GM12878 (cell line): Measurements from ENCODE around the gene PSMB10. TPM values are rescaled to one million over a fixed set of nuclear protein-coding genes. Genes with fewer than 3 reads are reported as not detected.
A peak's percentile ranks its signal among the peaks of the same experiment; 100 is the strongest.

ENCODE experiments used
- CREB1 ChIP-seq: IDR thresholded peaks from 2 replicates; pipeline ENCODE4 v1.6.1; 2012; ENCODE audit warnings: low read depth, mild to moderate bottlenecking, inconsistent platforms
- E2F8 ChIP-seq: fragments of 450-650 bp; IDR thresholded peaks from 2 replicates; pipeline ENCODE4 v1.6.1; 2018; ENCODE audit warnings: mild to moderate bottlenecking, low read depth, moderate library complexity; ENCODE audit not compliant: partially characterized antibody
- EGR1 ChIP-seq, 2 experiments: IDR thresholded peaks; 1 replicate in 1 of 2; 2 replicates in 1 of 2; pipeline ENCODE4 v1.6.1; 2011 to 2012; ENCODE audit warnings: low read depth in 2 of 2, low read length in 2 of 2, borderline replicate concordance in 1 of 2, mild to moderate bottlenecking in 1 of 2, moderate library complexity in 1 of 2
- HDAC6 ChIP-seq: fragments of 200-600 bp; sonication (generic); IDR thresholded peaks from one replicate; pipeline ENCODE4 v1.8.0; 2017; ENCODE audit warnings: antibody characterized with exemption; ENCODE audit not compliant: unreplicated experiment
- KLF5 ChIP-seq: fragments of 450-650 bp; IDR thresholded peaks from 2 replicates; pipeline ENCODE4 v1.6.1; 2014; ENCODE audit warnings: mild to moderate bottlenecking; ENCODE audit not compliant: partially characterized antibody
- LARP7 ChIP-seq: fragments of 450-650 bp; IDR thresholded peaks from 2 replicates; pipeline ENCODE4 v1.6.1; 2017; ENCODE audit warnings: mild to moderate bottlenecking
- MTA2 ChIP-seq: fragments of 450-650 bp; IDR thresholded peaks from 2 replicates; pipeline ENCODE4 v1.6.1; 2016; ENCODE audit warnings: low read depth, mild to moderate bottlenecking, moderate library complexity
- PAX5 ChIP-seq: IDR thresholded peaks from 2 replicates; pipeline ENCODE4 v1.6.1; 2011; ENCODE audit warnings: low read depth, low read length, borderline replicate concordance
- PML ChIP-seq: IDR thresholded peaks from 2 replicates; pipeline ENCODE4 v1.6.1; 2012; ENCODE audit warnings: low read length, inconsistent platforms
- RB1 ChIP-seq: fragments of 450-650 bp; formaldehyde crosslinking; IDR thresholded peaks from 2 replicates; pipeline ENCODE4 v1.6.1; 2017; ENCODE audit warnings: mild to moderate bottlenecking, borderline replicate concordance
- RELA ChIP-seq: fragments of 450-650 bp; IDR thresholded peaks from 2 replicates; pipeline ENCODE4 v1.8.0; 2014; ENCODE audit warnings: borderline replicate concordance; ENCODE audit not compliant: partially characterized antibody
- SIN3A ChIP-seq: IDR thresholded peaks from 2 replicates; pipeline ENCODE4 v1.6.1; 2012; ENCODE audit warnings: low read depth, low read length, improper control_type of control experiment
- SMARCA5 ChIP-seq: fragments of 450-650 bp; IDR thresholded peaks from 2 replicates; pipeline ENCODE4 v1.6.1; 2017; ENCODE audit warnings: mild to moderate bottlenecking
- SP1 ChIP-seq: IDR thresholded peaks from one replicate; pipeline ENCODE4 v1.6.1; 2011; ENCODE audit warnings: low read depth, low read length
- YY1 ChIP-seq: IDR thresholded peaks from 2 replicates; pipeline ENCODE4 v1.6.1; 2011; ENCODE audit warnings: low read depth, mild to moderate bottlenecking, low read length
- ZBTB40 ChIP-seq: fragments of 450-650 bp; IDR thresholded peaks from 2 replicates; pipeline ENCODE4 v1.6.1; 2016; ENCODE audit warnings: mild to moderate bottlenecking, moderate library complexity, borderline replicate concordance
- ZNF217 ChIP-seq: fragments of 450-650 bp; IDR thresholded peaks from 2 replicates; pipeline ENCODE4 v1.6.1; 2017; ENCODE audit warnings: antibody characterized with exemption, mild to moderate bottlenecking
- ZSCAN29 ChIP-seq: fragments of 450-650 bp; IDR thresholded peaks from 2 replicates; pipeline ENCODE4 v1.6.1; 2017; ENCODE audit warnings: mild to moderate bottlenecking, moderate library complexity
- polyA plus RNA-seq, 11 experiments: library from polyadenylated mRNA; depleted of rRNA in 4 of 11; unstranded in 6 of 11; stranded (reverse) in 5 of 11; fragments of >200 nt; fragmentation: Nextera tagmentation in 4 of 11; fragmentation: Illumina TruSeq in 1 of 11; extraction: Ambion mirVana in 4 of 11; extraction: Trizol in 1 of 11; gene quantifications; 1 replicate in 1 of 11; 2 replicates in 10 of 11; pipeline versions ENCODE4 v1.2.1 to v1.2.3, GENCODE V29; 2011 to 2016; ENCODE audit warnings: inconsistent platforms in 2 of 11, missing spikeins in 2 of 11, low read depth in 1 of 11
- total RNA-seq, 4 experiments: library from RNA; depleted of rRNA in 3 of 4; stranded (reverse); fragments of >200 nt in 3 of 4; fragmentation: Illumina TruSeq in 1 of 4; extraction: Trizol in 1 of 4; gene quantifications; 2 replicates each; pipeline versions ENCODE4 v1.2.1 to v1.2.3, GENCODE V29; 2013 to 2021
- TF ChIP-seq, protein P1 (sequence below): fragments of 450-650 bp; IDR thresholded peaks from 2 replicates; pipeline ENCODE4 v1.6.1; 2017; ENCODE audit warnings: mild to moderate bottlenecking, moderate library complexity

PSMB10 gene
- total and polyA plus RNA-seq, 10 of the 15 experiments (the other 5 are each of a cell fraction or from before 2014, with no cell fraction given): 24.1 to 308 (median 151) TPM

DNA sequence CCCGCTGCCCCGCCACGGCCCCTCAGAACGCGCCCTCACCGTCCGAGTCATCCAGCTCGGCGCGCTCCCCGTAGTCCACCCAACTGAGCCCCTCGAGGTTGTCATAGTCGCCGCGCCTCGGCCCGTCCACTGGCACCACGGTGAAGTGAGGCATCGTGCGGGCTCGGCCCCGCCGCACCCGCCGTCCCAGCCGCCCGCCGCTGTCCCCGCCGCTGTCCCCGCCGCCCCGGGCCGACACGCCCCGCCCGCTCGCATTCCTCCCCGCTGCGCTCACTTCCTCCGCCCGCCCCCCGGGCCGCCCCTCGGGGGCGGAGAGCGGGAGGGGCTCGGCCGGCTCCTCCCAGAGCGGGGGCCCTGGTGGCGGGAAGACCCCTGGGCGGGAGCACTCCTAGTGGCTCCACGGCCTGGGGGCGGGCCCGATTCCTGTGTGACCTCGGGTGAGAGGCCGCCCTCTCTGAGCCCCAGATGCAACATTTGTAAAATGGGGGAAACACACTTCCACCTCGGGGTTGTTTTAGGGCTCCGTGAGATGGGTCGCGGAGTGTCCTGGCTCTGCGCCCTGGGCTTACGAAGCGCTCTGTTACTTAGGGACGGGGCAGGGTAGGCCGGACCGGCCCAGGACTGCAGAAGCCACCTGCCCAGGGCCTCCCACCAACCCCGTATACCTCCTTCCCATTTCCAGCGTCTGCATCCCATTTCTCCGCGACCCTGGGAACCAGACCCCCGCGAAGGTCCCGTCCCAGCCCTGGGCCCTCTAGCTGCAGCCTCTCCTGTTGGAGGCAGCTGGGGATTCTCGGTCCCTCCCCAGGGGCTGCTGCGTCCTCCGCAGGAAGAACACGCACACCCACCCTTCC lies 32.0 kb upstream of the PSMB10 start, which contains the start of gene SLC12A4 (continued):
- TF ChIP-seq, protein P1, sequence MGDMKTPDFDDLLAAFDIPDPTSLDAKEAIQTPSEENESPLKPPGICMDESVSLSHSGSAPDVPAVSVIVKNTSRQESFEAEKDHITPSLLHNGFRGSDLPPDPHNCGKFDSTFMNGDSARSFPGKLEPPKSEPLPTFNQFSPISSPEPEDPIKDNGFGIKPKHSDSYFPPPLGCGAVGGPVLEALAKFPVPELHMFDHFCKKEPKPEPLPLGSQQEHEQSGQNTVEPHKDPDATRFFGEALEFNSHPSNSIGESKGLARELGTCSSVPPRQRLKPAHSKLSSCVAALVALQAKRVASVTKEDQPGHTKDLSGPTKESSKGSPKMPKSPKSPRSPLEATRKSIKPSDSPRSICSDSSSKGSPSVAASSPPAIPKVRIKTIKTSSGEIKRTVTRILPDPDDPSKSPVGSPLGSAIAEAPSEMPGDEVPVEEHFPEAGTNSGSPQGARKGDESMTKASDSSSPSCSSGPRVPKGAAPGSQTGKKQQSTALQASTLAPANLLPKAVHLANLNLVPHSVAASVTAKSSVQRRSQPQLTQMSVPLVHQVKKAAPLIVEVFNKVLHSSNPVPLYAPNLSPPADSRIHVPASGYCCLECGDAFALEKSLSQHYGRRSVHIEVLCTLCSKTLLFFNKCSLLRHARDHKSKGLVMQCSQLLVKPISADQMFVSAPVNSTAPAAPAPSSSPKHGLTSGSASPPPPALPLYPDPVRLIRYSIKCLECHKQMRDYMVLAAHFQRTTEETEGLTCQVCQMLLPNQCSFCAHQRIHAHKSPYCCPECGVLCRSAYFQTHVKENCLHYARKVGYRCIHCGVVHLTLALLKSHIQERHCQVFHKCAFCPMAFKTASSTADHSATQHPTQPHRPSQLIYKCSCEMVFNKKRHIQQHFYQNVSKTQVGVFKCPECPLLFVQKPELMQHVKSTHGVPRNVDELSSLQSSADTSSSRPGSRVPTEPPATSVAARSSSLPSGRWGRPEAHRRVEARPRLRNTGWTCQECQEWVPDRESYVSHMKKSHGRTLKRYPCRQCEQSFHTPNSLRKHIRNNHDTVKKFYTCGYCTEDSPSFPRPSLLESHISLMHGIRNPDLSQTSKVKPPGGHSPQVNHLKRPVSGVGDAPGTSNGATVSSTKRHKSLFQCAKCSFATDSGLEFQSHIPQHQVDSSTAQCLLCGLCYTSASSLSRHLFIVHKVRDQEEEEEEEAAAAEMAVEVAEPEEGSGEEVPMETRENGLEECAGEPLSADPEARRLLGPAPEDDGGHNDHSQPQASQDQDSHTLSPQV: no peak
- TF ChIP-seq PAX5 (no peak), RELA (no peak), ZNF217 (peak; percentile 83; the same call in 1 of the 2 replicates), SMARCA5 (peak; percentile 100), SIN3A (peak; percentile 47; the same call in 1 of the 2 replicates), EGR1 (IDR thresholded peaks at IDR 0.05; ENCODE audit: borderline replicate concordance in 1 of 2, low read depth in 2 of 2, low read length in 2 of 2) (peak in 1 of 2 experiments; percentile 90; a peak in 2 of 3 replicates), E2F8 (peak; percentile 86), MTA2 (peak; percentile 32; the same call in 1 of the 2 replicates), LARP7 (peak; percentile 10), SP1 (peak; percentile 49), ZSCAN29 (no peak), RB1 (peak; percentile 95; the same call in 1 of the 2 replicates), PML (0 out of 2 replicates have a peak, but pooled peaks have one; percentile 38), KLF5 (peak; percentile 28), YY1 (peak; percentile 55; the same call in 1 of the 2 replicates), CREB1 (0 out of 2 replicates have a peak, but pooled peaks have one; percentile 5), HDAC6 (no peak), ZBTB40 (0 out of 2 replicates have a peak, but pooled peaks have one; percentile 38)
